ENCODE measurements around the gene CTU2.

CTU2 gene

DNA sequence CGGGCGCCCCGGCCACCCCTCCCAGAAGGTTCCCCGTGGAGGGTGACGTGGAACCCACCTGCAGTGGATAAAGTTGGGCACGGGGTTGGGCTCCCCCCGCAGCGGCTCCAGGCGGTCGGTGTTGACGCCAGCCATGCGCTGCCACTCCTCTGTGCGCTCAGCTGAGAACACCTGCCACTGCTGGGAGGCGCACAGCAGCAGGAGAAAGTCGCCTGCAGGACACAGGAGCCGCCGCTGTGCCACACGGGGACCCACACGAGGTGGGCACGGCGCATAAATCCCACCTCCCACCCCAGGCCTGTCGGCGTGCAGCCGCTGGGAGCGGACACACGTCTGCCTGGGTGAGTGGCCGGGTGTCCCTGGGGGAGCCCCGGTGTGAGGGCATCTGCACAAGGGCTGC lies 20.7 kb downstream of the CTU2 start:
- no peak overlapping the region for H3K4me3 ChIP-seq (replicated peaks; ENCODE audit: insufficient read depth, low read length)
- H3K27me3 ChIP-seq (ENCODE audit: insufficient read depth, poor library complexity, severe bottlenecking) = no peaks in the 10 kb centered on the region
- TF ChIP-seq GABPA (IDR thresholded peaks at IDR 0.05; ENCODE audit: low read depth) = no peak
- TF ChIP-seq, protein P1, sequence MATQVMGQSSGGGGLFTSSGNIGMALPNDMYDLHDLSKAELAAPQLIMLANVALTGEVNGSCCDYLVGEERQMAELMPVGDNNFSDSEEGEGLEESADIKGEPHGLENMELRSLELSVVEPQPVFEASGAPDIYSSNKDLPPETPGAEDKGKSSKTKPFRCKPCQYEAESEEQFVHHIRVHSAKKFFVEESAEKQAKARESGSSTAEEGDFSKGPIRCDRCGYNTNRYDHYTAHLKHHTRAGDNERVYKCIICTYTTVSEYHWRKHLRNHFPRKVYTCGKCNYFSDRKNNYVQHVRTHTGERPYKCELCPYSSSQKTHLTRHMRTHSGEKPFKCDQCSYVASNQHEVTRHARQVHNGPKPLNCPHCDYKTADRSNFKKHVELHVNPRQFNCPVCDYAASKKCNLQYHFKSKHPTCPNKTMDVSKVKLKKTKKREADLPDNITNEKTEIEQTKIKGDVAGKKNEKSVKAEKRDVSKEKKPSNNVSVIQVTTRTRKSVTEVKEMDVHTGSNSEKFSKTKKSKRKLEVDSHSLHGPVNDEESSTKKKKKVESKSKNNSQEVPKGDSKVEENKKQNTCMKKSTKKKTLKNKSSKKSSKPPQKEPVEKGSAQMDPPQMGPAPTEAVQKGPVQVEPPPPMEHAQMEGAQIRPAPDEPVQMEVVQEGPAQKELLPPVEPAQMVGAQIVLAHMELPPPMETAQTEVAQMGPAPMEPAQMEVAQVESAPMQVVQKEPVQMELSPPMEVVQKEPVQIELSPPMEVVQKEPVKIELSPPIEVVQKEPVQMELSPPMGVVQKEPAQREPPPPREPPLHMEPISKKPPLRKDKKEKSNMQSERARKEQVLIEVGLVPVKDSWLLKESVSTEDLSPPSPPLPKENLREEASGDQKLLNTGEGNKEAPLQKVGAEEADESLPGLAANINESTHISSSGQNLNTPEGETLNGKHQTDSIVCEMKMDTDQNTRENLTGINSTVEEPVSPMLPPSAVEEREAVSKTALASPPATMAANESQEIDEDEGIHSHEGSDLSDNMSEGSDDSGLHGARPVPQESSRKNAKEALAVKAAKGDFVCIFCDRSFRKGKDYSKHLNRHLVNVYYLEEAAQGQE (IDR thresholded peaks at IDR 0.05; ENCODE audit: insufficient replicate concordance, low read depth) = no peak
- TF ChIP-seq, protein P2, sequence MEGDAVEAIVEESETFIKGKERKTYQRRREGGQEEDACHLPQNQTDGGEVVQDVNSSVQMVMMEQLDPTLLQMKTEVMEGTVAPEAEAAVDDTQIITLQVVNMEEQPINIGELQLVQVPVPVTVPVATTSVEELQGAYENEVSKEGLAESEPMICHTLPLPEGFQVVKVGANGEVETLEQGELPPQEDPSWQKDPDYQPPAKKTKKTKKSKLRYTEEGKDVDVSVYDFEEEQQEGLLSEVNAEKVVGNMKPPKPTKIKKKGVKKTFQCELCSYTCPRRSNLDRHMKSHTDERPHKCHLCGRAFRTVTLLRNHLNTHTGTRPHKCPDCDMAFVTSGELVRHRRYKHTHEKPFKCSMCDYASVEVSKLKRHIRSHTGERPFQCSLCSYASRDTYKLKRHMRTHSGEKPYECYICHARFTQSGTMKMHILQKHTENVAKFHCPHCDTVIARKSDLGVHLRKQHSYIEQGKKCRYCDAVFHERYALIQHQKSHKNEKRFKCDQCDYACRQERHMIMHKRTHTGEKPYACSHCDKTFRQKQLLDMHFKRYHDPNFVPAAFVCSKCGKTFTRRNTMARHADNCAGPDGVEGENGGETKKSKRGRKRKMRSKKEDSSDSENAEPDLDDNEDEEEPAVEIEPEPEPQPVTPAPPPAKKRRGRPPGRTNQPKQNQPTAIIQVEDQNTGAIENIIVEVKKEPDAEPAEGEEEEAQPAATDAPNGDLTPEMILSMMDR (IDR thresholded peaks at IDR 0.05; ENCODE audit: insufficient read depth, low read length) = no peak
- TF ChIP-seq POLR2AphosphoS5 (IDR thresholded peaks at IDR 0.05; ENCODE audit: low read depth) = no peak
- no peak for TF ChIP-seq SPI1 (IDR thresholded peaks at IDR 0.05; ENCODE audit: borderline replicate concordance, low read depth)
- DNase-seq (ENCODE audit: low read depth in 1 of 2, low spot score in 1 of 2) = no peak
- H3K27ac ChIP-seq (replicated peaks) = no peak overlapping the region

DNA sequence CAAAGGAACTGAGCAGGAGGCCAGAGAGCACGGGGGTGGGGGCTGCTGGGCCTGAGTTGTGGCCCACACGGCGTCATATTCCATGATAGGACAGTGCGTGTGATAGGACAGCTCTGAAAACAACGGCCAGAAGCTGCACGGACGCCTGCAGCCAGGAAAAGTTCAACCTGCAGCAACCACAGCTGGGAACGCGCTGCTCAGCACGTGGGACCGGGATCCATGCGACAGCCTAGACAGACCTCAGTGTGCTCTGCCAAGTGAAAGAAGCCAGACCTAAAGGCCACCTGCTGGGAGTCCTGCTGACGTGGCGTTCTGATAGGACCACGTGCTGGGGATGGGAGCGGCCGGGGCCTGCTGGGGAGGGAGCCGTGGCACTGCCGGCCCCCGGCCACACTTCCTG lies 21.6 kb downstream of the CTU2 start:
- TF ChIP-seq, protein P1 (IDR thresholded peaks at IDR 0.05; ENCODE audit: insufficient replicate concordance, low read depth) = no peak
- TF ChIP-seq, protein P2 (IDR thresholded peaks at IDR 0.05; ENCODE audit: insufficient read depth, low read length) = no peak
- TF ChIP-seq POLR2AphosphoS5 (IDR thresholded peaks at IDR 0.05; ENCODE audit: low read depth) = no peak
- no peak for TF ChIP-seq SPI1 (IDR thresholded peaks at IDR 0.05; ENCODE audit: borderline replicate concordance, low read depth)
- TF ChIP-seq GABPA (IDR thresholded peaks at IDR 0.05; ENCODE audit: low read depth) = no peak
- Histone ChIP-seq H3K4me3 (replicated peaks; ENCODE audit: insufficient read depth, low read length) (no peak overlapping the region), H3K27ac (replicated peaks) (no peak overlapping the region), H3K27me3 (ENCODE audit: insufficient read depth, poor library complexity, severe bottlenecking) (no peaks in the 10 kb centered on the region)
- no peak for DNase-seq (ENCODE audit: low read depth in 1 of 2, low spot score in 1 of 2)

DNA sequence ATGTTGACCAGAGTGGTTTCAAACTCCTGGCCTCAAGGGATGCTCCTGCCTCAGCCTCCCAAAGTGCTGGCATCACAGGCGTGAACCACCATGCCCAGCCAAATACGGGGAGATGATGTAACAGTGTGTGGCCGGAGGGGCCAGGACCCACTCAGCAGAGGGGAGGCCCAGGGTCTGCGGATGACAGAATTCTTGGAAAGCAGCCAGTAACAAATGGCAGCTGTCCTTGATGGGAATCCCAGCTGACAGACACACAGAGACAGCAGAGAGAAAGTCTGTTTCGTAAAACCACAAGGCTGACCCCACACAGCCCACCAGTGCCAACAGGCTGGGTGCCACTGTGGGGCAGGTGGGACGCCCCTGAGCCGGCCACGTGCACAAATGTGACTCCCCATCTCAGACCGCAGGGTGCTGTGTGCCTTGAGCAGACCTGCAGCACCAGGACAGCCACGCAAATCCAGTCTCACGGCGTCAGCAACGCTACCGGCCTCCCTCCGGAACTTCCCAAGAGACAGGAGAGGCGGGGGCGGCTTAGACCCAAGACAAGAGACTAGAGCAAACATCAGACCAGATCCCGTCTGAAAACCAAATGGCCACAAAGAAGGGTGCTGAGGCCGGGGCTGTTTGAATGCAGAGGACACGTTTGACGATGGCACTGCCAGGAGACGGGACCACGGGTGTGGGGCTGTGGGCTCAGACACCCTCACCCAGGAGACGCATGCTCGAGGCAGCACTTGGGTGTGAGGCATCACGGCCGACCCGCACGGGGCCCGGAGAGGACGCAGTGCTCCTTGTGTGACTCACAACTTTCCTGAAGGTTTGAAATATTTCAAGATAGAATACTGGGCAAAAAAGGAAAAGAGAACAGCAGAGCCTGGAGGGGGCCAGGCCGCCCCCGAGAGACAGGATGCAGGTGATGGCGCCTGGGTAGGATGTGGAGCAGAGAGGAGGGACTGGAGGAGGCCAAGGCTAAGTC lies 24.6 kb downstream of the CTU2 start:
- no peak for DNase-seq (ENCODE audit: low read depth in 1 of 2, low spot score in 1 of 2)
- Histone ChIP-seq H3K27ac (replicated peaks) (no peak overlapping the region), H3K4me3 (replicated peaks; ENCODE audit: insufficient read depth, low read length) (no peak overlapping the region)

More for the DNA sequence above, 24.6 kb downstream of the CTU2 start:
- H3K27me3 ChIP-seq (ENCODE audit: insufficient read depth, poor library complexity, severe bottlenecking) = no peaks in the 10 kb centered on the region
- TF ChIP-seq POLR2AphosphoS5 (IDR thresholded peaks at IDR 0.05; ENCODE audit: low read depth) = no peak
- TF ChIP-seq, protein P2 (IDR thresholded peaks at IDR 0.05; ENCODE audit: insufficient read depth, low read length) = no peak
- TF ChIP-seq SPI1 (IDR thresholded peaks at IDR 0.05; ENCODE audit: borderline replicate concordance, low read depth) = no peak
- TF ChIP-seq, protein P1 (IDR thresholded peaks at IDR 0.05; ENCODE audit: insufficient replicate concordance, low read depth) = no peak
- TF ChIP-seq GABPA (IDR thresholded peaks at IDR 0.05; ENCODE audit: low read depth) = no peak

All from HL-60 (cell line).